GM13976 (cell line): ENCODE results near the gene HOGA1.

Experiments
- DNase-seq: peaks from one replicate; pipeline ENCODE4 v3.0.0; 2012; ENCODE audit warnings: low spot score
- in situ Hi-C: fragments of 300-500 bp; cut with MboI; formaldehyde crosslinking; loops from one replicate; pipeline ENCODE4 v1.12.0; 2022; ENCODE audit warnings: low sequenced_read_pairs, mixed read lengths, inconsistent platforms; ENCODE audit not compliant: unreplicated experiment
- TF ChIP-seq, protein P1 (sequence below): IDR thresholded peaks from 2 replicates; pipeline ENCODE4 v1.5.1; 2012; ENCODE audit warnings: borderline replicate concordance, mild to moderate bottlenecking; ENCODE audit not compliant: insufficient read depth; ENCODE audit errors: extremely low read depth, missing control alignments, control extremely low read depth

HOGA1 gene

DNA sequence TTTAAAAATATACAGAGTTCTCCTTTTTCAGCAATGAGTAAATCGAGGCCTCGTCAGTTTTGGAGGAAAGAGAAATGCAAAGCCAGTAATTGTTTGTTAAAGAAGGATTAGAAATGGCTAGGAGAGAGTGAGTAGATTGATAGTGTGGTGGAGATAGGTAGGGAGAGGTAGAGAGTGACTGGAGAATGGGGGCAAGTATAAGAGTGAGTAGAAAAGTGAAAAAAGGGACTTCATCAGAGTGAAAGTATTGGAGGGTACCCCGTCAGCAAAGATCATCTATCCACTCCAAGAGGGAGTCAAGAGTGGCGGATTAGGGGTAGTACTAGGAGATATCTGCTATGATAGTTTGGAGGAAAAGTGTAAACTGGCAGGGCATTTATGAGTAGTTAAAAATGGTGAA is 20.9 kb upstream of the HOGA1 start:
- TF ChIP-seq, protein P1, sequence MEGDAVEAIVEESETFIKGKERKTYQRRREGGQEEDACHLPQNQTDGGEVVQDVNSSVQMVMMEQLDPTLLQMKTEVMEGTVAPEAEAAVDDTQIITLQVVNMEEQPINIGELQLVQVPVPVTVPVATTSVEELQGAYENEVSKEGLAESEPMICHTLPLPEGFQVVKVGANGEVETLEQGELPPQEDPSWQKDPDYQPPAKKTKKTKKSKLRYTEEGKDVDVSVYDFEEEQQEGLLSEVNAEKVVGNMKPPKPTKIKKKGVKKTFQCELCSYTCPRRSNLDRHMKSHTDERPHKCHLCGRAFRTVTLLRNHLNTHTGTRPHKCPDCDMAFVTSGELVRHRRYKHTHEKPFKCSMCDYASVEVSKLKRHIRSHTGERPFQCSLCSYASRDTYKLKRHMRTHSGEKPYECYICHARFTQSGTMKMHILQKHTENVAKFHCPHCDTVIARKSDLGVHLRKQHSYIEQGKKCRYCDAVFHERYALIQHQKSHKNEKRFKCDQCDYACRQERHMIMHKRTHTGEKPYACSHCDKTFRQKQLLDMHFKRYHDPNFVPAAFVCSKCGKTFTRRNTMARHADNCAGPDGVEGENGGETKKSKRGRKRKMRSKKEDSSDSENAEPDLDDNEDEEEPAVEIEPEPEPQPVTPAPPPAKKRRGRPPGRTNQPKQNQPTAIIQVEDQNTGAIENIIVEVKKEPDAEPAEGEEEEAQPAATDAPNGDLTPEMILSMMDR, result no peak
- in situ Hi-C loops, result no loop called here
- no peak for DNase-seq

DNA sequence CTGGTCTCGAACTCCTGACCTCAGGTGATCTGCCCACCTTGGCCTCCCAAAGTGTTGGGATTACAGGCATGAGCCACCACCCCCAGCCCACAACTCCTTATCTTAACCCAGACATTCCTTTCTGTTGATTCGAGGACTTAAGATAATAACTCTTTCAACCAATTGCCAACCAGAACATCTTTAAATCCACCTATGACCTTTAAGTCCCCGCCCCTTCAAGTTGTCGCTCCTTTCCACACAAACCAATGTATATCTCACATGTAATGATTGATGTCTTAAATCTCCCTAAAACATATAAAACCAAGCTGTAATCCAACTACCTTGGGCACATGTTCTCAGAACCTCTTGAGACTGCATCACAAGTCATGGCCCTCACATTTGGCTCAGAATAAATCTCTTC is 19.4 kb upstream of the HOGA1 start:
- TF ChIP-seq, protein P1, result no peak
- in situ Hi-C loops, result no loop called here
- no peak for DNase-seq

DNA sequence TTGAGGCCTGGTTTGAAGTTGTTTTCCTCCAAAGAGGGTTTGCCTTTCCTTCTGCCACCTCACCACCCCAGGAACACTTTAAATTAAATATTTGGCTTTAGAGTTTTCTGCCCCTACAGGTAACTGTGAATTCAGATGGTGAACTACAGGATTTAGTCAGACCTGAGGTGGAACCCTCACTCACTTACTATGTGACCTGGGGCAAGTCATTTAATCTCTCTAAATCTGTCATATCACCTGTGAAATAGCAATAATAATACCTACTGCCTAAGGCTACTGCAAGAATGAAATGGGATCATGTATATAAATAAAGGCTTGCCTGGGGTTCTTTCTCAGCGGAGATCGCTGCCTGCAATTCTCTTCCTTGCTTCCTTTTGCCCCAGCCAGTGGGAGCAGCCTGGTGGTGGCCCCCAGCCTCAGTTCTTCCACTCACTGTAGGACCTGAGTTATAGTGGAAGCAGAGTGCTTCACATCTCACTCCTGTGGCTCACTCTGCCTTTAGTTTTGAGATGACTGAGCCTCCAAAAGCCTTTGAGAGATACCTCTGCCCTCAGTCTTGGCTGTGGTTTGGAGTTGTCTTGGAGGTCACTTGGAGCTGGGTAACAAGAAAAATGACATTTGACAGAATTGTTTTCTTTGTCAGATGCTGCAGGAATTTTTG is 17.7 kb upstream of the HOGA1 start:
- in situ Hi-C loops, result no loop called here
- TF ChIP-seq, protein P1, result no peak
- no peak for DNase-seq

GRCh38 chr10:97567891-97568290 is 16.3 kb upstream of the HOGA1 start:
- DNase-seq, result no peak
- TF ChIP-seq, protein P1, result no peak
- in situ Hi-C loops, result no loop called here

GRCh38 chr10:97570146-97570788 is 13.9 kb upstream of the HOGA1 start:
- in situ Hi-C loops, result no loop called here

DNA sequence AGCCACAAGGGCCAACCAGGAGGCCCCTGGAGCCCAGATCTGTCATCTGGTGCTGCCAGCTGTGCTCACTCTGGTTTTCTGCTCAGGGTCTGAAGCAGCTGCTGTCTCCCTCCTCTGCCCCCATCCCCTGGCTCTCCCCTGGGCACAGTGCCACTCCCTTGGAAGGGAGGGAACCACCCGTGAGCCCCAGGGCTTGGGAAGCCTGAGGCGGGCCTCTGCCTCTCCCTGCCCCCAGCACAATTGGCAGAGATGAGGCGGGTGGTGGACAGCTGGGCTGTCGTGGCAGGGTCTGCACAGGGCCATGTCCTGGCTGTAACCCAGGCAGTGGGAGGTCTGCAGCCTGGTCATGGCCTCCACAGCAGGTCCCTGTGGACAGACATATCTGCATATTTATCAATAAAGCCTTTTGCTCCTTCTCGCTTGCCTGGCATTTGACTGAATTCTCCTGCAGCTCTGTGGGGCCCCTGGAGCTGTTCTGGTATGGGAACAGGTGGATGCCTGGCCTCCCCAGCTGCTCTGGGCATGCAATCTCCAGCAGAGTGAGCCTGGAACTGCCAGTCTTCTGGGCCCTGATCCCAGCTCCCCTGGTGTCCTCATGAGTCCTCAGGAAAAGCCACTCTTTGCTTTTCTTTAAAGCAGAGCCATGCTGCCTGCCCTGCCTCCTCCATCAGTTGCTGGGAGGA is 13.3 kb upstream of the HOGA1 start:
- DNase-seq, result no peak
- in situ Hi-C loops, result no loop called here
- TF ChIP-seq, protein P1, result no peak

More at GRCh38 chr10:97570146-97570788, 13.9 kb upstream of the HOGA1 start:
- TF ChIP-seq, protein P1, result no peak
- DNase-seq, result no peak
